Measurements from ENCODE around the gene SRRM5.
"Not testable (repeated sequence)": the region's sequence is repeated elsewhere in the genome, so short reads cannot be mapped to it uniquely, and the experiment has no call there.

SRRM5 gene

GRCh38 chr19:43640424-43640757, 28.5 kb downstream of the SRRM5 start:
- no peak for DNase-seq

- no peak for DNase-seq
Measured at GRCh38 chr19:43641333-43641732, 29.4 kb downstream of the SRRM5 start.

- no peak for DNase-seq
Measured at GRCh38 chr19:43642531-43642930, 30.6 kb downstream of the SRRM5 start.

GRCh38 chr19:43643326-43643725, 31.4 kb downstream of the SRRM5 start:
- no peak for DNase-seq

- no peak for DNase-seq
Measured at GRCh38 chr19:43644181-43644580, 32.3 kb downstream of the SRRM5 start.

- no peak for DNase-seq
Measured at GRCh38 chr19:43648633-43649032, 36.7 kb downstream of the SRRM5 start.

GRCh38 chr19:43649514-43649913, 37.6 kb downstream of the SRRM5 start:
- no peak for DNase-seq

GRCh38 chr19:43650276-43650675, 38.4 kb downstream of the SRRM5 start:
- DNase-seq, result not testable (repeated sequence)

- peak; percentile 22 for DNase-seq
Measured at GRCh38 chr19:43651758-43652545, 40.1 kb downstream of the SRRM5 start.

GRCh38 chr19:43652546-43652874, 40.6 kb downstream of the SRRM5 start:
- DNase-seq, result no peak

GRCh38 chr19:43656436-43656835, 44.5 kb downstream of the SRRM5 start:
- DNase-seq, result no peak

- DNase-seq, result no peak
Measured at GRCh38 chr19:43658001-43658400, 46.1 kb downstream of the SRRM5 start.

- no peak for DNase-seq
Measured at GRCh38 chr19:43658494-43658893, 46.6 kb downstream of the SRRM5 start.

- DNase-seq, result no peak
Measured at GRCh38 chr19:43660301-43660970, 48.5 kb downstream of the SRRM5 start.

GRCh38 chr19:43660971-43661360, 49.1 kb downstream of the SRRM5 start:
- DNase-seq, result no peak

- no peak for DNase-seq
Measured at GRCh38 chr19:43662487-43662886, 50.6 kb downstream of the SRRM5 start.

GRCh38 chr19:43664018-43664417, 52.1 kb downstream of the SRRM5 start:
- DNase-seq, result no peak
